WI38 (cell line): ENCODE measurements around the gene NOS1AP.
"Not testable (repeated sequence)": the region's sequence is repeated elsewhere in the genome, so short reads cannot be mapped to it uniquely, and the experiment has no call there.

ENCODE experiments used
- H3K4me3 ChIP-seq: 2 replicates; pipeline ENCODE4 v1.5.1; 2011; ENCODE audit warnings: low read depth, mild to moderate bottlenecking, control low read depth, low read length
- CTCF ChIP-seq: IDR thresholded peaks from 2 replicates; pipeline ENCODE4 v1.5.1; 2012; ENCODE audit warnings: low read depth, mild to moderate bottlenecking, control low read depth, low read length

Gene NOS1AP

GRCh38 chr1:162079030-162079429 is 9.5 kb downstream of the NOS1AP start:
- no peak overlapping the region for H3K4me3 ChIP-seq
- no peak for TF ChIP-seq CTCF

GRCh38 chr1:162080472-162081015 is 11.1 kb downstream of the NOS1AP start:
- TF ChIP-seq CTCF: no peak

GRCh38 chr1:162081316-162081715 is 11.8 kb downstream of the NOS1AP start:
- no peak for TF ChIP-seq CTCF
- no peak overlapping the region for H3K4me3 ChIP-seq

More at GRCh38 chr1:162080472-162081015, 11.1 kb downstream of the NOS1AP start:
- no peak overlapping the region for H3K4me3 ChIP-seq

GRCh38 chr1:162082080-162082479 is 12.6 kb downstream of the NOS1AP start:
- not testable (repeated sequence) for H3K4me3 ChIP-seq

- no peak overlapping the region for H3K4me3 ChIP-seq
- TF ChIP-seq CTCF: no peak
These were observed 13.8 kb downstream of the NOS1AP start for GRCh38 chr1:162083273-162083672.

- H3K4me3 ChIP-seq: no peak overlapping the region
These were observed 16.5 kb downstream of the NOS1AP start for GRCh38 chr1:162085991-162086390.

GRCh38 chr1:162087111-162087510 is 17.6 kb downstream of the NOS1AP start:
- no peak for TF ChIP-seq CTCF
- no peak overlapping the region for H3K4me3 ChIP-seq

More at GRCh38 chr1:162085991-162086390, 16.5 kb downstream of the NOS1AP start:
- TF ChIP-seq CTCF: no peak

GRCh38 chr1:162087574-162087973 is 18.1 kb downstream of the NOS1AP start:
- no peak for TF ChIP-seq CTCF
- H3K4me3 ChIP-seq: no peak overlapping the region
